HG03571 (cell line): ENCODE data around the gene NUDT8.
"Not testable (repeated sequence)": the region's sequence is repeated elsewhere in the genome, so short reads cannot be mapped to it uniquely, and the experiment has no call there.

Source experiments
- ATAC-seq: cut with Tn5 transposase; IDR thresholded peaks from one replicate; pipeline ENCODE4 v1.9.1; 2021; ENCODE audit not compliant: unreplicated experiment

The NUDT8 gene

DNA sequence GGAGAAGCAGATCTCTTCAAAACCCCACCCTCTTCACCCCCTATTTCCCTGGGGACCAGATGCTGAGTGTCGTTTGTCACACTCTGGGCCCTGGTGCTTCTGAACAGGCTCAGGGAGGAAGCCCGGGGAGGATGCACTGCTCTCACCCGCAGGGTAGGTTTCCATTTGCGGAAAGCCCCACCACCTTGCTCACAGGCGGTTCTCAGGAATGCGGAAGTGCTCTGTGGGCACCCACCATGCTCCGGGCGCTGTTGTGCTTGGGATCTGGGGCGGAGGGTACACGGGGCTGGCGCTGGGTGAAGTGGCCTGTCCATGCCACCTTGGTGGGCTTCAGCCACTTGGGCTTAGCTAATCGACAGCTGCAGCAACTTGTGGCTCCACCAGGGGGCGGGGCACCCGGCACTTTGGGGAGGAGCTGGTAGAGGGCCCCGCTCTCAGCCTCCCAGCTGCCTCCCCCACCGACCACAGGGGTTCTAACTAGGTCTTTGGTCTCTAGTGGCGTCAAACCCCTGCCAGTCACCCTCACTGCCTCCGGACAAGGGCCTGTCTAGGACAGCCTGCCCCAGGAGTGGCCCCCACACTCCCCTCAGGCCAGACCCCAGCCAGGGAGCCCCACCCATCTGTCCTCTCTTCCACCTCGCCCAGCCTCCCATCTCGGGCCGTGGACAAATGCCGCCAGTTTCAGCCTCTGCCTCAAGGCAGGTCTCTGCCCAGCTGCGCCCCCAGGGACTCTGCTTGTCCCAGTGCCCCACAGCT lies 15.6 kb downstream of the NUDT8 start:
- peak; percentile 73 for ATAC-seq

DNA sequence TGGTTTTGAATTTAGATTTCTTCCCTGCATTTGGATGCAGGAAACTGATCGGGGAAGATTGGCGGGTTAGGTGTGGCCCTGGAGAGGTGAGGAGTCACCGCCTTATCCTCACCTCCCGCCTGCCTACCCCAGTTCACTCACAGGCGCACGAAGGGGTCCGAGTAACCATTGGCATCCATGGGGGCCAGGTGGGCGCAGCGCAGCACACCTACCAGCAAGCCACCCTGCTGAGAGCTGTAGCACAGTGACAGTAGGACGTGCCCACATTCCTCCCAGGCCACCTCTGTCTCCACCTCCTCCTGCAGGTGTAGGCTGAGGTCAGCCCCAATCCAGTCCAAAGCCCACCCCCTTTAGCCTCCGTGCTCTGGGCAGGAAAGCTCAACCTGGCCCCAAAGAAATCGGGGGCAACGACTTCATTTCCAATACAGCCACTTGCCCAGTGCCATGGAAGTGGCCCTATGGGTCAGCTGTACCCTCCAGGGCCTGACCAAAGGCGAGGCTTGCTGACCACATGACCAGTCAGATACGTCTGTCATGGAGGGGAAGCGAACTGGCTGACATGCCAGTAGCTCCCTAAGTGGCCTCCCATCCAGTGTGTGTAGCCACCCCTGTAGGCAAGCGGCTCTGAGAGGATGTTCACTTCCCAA lies 16.3 kb downstream of the NUDT8 start:
- no peak for ATAC-seq

DNA sequence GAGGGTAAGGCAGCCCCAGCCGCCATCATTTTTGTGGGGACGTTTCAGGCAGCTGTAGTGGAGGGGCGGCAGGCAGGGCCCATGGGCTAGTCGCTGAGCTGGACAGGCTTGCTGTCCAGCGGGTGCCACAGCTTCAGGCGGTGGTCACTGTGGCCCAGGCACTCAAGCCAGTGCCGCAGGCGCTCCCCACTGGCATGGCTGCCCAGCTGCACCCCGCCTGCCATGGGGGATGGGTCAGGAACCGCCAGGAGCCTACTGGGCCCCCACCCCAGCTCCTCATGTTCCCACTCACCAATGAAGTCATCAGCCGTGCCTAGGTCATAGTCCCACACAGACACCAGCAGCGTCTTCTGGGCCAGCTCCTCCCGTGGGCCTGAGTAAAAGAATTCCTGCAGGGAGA lies 17.0 kb downstream of the NUDT8 start:
- ATAC-seq: no peak

DNA sequence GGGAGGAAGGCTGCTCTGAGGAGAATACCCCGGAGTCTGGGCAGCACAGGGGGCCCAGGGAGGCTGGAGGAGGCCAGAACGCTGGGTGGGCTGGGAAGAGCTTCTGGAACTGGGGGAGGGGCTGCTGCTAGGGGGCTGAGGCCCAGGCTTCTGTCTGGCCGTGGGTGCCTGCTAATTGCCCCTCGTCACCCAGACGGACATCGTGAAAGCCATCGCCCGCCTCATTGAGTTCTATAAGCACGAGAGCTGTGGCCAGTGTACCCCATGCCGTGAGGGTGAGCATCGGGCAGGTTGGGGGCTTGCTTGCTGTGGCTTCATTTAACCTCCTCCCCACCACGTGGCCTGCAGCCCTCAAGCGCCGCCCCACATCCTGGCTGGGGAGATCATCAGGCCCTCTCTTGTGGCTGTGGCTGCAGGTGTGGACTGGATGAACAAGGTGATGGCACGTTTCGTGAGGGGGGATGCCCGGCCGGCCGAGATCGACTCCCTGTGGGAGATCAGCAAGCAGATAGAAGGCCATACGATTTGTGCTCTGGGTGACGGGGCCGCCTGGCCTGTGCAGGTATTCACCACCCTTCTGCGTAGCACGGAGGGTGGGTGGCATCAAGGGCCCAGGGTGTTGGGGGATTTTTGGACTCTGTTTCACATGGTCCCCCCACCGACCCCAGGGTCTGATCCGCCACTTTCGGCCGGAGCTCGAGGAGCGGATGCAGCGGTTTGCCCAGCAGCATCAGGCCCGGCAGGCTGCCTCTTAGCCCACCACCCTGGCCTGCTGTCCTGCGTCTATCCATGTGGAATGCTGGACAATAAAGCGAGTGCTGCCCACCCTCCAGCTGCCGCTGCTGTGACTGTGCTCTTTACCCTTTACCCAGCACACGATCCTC lies 17.8 kb downstream of the NUDT8 start:
- no peak for ATAC-seq

DNA sequence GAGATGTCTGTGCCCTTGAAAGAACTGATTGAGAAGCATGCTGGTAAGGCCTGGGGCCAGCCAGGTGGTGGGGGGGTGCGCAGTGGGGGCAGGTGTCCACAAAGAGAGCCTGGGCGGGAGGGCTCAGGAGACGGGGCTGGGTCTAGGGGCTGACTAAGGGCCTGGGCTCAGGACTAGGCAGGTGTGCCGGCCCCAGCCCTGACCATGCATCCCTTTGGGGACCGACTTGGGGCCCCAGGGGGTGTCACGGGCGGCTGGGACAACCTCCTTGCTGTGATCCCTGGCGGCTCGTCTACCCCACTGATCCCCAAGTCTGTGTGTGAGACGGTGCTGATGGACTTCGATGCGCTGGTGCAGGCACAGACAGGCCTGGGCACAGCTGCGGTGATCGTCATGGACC lies 18.6 kb downstream of the NUDT8 start:
- no peak for ATAC-seq

DNA sequence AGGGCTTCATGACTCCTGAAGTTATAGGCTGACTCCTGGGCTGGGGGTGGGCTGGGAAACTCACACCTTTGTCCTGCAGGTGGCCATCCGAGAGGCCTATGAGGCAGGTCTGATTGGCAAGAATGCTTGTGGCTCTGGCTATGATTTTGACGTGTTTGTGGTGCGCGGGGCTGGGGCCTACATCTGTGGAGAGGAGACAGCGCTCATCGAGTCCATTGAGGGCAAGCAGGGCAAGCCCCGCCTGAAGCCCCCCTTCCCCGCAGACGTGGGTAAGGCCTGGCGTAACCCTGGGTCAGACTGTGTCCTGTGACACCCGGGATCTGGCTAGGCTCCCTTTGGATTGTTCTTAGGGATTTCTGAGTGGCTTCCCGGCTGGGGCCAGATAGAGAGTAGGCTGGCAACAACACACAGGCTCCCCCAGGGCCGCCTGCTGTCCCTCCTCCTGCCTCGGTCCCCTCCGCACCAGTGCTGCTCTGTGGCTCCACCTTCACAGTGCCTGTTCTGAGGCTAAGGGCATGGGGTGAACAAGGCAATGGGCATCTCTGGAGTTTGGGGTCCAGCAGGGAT lies 19.4 kb downstream of the NUDT8 start:
- no peak for ATAC-seq

DNA sequence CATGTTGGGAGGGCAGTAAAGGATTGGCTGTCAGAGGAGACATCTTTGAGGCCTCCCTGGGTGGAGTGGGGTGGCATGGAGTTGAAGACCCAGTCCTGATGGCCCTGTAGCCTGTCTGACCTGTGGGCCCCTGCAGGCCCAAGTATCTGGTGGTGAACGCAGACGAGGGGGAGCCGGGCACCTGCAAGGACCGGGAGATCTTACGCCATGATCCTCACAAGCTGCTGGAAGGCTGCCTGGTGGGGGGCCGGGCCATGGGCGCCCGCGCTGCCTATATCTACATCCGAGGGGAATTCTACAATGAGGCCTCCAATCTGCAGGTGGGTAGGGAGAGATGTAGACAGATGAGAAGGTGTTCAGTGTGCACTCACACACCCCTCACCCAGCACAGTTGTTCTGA lies 20.4 kb downstream of the NUDT8 start:
- ATAC-seq: no peak

DNA sequence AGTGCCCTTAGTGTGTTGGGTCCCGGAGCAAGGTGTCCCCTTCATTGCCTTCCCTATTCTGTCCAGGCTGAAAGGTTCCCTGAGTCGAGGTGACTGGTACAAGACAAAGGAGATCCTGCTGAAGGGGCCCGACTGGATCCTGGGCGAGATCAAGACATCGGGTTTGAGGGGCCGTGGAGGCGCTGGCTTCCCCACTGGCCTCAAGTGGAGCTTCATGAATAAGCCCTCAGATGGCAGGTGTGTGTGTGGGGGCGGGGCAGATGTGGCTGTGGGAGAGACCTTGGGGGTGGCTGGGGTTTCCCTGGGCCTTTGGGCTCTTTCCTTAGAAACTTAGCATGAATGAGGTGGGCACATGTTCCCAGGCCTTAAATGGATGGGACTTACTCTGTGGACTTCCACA lies 21.3 kb downstream of the NUDT8 start:
- no peak for ATAC-seq

DNA sequence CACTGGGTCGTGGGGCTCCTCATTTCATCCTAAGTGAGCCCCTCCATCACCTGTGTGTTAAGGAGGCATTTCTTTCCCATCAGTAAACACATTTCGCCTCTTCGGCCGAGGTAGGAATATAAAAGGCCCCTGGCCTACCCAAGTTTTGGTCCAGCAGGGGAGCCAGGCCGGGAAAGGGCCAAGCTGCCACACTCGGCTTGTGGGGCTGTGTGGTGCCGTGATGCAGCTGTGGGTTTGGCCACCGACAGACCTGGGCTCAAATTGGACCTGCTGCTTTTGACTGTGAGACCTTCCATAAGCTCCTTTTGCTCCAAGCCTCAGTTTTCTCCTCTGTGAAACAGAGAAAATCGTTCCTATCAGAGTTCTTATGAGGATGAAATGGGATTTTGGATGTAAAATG lies 22.2 kb downstream of the NUDT8 start:
- no peak for ATAC-seq

DNA sequence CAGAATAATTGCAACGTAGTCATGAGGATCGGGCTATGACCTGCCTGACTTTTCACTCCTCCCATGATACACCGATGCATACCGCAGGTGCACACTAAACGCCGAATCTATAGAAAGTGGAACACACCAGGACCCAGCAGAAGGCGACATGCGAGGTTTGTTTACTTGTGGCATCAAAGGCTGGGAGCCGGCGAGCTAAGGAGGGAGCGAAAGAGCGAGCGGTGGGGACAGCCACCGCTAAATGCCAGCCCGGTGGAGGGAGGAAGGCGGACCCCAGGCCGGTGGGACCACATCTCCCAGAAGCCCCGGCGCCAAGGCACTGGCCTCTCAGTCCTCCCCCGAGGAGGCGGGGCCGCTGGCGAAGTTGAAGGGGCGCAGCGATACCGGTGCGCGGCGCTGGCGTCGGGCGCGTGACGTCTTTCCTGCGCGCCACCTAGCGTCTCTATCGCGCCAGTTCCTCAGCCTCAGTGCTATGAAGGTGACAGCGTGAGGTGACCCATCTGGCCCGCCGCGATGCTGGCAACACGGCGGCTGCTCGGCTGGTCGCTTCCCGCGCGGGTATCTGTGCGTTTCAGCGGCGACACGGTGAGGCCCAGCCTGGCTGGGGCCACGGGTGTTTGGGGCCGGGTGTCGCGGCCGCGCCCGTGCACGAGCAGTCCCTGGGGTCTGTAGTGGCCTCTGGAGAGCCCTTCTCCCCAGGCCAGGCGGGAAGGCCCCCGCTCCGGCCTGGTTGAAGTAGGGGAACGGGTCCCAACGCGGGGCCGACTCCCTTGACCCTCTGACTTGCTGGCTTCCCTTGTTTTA lies 23.0 kb downstream of the NUDT8 start, which contains the start of gene NDUFV1:
NDUFV1 (plus strand) TSS at position 445 of the 804 bp plus-strand sequence; CDS start at position 514, 69 bp downstream.
- peak; percentile 92 for ATAC-seq

DNA sequence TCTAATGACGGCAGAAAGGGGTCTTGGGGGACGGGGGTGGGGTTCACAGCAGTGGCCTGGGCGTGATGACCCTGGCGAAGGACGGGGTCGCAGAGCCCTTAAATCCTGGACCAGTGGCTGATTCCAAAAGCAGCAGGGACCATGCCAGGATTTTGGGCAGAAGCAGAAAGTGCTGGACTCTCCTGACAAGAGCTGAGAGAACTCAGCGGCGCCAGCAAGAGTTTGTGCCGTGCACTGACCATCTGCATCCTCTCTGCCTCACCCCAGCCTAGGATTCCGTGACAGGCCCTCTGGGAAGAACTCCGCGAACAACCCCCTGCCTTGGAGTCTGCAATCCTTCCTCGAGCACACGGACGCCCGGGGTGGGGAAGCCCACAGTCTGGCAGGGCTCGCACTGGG lies 23.6 kb downstream of the NUDT8 start:
- ATAC-seq: no peak

DNA sequence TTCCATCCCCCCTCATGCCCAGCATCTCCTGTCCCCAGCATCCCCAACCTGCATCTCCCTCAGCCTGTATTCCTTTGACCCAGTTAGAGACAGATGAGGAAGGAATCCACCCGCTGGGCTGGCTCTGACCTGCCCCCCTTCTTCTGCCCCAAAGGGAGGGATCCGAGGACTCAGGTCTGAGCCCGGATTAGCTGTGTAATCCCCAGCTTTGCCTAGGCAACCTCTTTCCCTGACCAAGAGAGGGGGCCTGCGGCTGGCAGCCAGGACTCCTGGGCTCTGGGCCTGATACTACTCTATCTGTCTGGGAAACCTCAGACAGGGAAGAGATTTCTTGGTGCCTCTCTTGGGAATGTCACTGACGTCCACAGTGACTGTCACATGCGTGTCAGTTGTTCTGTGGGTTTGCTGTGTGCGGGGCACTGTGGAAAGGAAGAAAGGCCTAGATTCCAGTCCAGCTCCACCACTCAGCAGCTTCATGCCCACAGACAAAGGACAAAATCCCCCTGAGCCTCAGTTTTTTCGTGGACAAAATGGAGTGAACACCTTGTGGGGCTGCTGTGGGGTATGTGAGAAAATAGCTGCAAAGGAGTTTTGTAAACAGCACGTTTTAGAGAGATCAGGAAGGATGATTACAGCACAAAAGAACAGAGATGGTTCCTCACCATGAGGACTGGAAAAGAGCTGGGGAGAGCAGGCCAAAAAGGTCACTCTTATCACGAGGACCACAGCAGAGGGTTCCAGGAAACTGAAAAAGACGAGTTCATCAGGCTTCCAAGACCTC lies 24.3 kb downstream of the NUDT8 start:
- no peak for ATAC-seq

DNA sequence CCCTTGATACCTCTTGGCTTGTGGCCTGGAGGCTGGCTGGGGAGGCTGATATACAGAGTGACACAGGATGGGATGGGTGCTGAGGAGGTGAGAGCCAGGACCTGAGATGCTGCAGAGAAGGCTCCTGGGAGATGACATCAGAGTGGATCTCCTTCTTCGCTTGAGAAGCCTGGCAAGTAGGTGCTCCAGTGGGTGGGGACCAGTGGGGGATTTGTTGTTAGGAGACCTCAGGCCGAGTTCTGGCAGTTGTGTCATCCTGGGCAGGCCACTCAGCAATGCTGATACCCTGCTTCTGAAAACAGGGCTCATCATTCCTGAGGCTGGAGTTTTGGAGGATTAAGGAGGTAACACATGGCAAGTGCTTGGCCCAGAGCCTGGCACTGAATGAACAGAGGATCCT lies 24.9 kb downstream of the NUDT8 start:
- ATAC-seq: no peak

DNA sequence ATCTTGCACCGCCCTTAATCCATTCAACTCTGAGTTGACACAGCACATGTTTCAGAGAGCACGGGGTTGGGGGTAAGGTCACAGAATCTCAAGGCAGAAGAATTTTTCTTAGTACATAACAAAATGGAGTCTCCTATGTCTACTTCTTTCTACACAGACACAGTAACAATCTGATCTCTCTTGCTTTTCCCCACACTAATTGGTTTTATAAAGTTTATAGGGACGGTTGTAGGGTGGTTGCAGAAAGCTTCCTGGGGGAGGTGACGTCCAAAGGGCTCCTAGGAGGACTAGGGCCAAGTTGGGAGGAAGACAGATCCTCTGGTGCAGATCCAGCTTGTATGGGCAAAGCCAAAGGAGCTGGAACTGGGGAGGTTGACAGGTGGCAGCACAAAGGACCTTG lies 25.6 kb downstream of the NUDT8 start:
- not testable (repeated sequence) for ATAC-seq

DNA sequence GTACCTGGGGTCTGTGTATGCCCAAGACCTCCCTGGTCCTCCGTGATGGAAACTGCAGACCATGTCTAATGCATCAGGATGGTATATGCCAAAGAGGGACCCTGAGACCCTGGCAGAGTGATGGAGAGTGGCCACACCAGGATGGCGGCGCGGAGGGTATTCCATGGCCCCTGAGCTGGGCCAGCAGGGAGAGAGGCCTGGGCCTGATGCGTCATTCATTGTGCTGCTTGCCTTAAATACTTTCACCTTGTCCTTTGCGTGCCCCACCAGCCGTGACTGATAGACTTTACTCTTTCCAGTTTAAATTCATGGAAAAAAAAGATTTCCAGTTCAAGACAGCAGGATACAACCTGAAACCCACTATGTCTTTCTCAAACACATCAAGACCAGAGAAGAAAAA lies 28.6 kb downstream of the NUDT8 start:
- ATAC-seq: no peak

DNA sequence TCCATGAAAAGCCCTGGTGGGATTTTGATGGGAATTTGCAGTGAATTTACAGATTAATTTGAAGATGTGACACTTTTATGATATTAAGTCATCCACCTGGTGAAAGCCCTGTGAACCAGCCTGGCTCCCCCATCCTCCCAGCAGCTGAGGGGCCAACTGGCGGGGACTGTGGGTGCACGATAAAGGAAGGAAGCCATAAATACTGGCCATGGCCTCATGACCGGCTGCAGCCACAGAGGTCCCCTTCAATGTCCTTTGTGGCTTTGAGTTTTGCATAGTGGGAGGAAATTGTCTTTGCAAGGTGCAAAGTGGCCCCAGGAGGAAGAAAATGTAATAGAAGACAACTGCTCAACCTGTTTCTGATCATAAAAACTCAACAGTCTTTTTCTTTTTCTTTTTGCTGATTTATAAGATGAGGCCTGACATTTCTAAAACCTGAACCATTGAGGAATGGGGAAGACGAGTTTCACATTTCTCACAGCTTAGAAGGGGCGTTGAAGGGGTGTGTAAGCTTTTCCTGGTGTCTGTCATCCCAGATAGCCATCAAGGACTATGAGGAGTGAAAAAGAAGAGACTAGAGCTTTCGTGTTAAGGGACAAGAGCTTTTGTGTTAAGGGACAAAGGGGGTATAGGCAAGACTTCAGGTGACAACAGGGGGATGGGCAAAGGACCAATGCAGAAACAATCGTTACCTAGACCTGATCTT lies 29.3 kb downstream of the NUDT8 start:
- peak; percentile 75 for ATAC-seq

DNA sequence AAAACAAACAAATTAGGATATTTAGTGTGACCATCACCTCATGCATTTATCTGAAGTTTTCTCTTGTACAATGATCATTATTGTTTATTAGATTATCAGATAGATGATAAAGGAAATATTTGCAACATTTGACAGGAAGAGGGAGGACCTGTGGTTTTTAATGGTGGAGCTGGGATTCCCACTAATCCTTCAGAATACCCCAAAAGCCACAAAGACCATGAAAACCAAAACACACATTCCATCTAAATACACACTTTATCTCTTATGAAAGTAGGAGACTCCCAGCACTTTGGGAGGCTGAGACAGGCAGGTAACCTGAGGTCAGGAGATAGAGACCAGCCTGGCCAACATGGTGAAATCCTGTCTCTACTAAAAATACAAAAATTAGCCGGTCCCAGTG lies 30.6 kb downstream of the NUDT8 start:
- ATAC-seq: no peak

DNA sequence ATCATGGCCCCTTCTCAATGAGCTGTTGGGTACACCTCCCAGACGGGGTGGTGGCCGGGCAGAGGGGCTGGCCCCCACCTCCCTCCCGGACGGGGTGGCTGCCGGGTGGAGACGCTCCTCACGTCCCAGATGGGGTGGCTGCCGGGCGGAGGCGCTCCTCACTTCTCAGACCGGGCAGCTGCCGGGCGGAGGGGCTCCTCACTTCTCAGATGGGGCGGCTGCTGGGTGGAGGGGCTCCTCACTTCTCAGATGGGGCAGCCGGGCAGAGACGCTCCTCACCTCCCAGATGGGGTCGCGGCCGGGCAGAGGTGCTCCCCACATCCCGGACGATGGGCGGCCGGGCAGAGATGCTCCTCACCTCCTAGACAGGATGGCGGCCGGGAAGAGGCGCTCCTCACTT lies 31.8 kb downstream of the NUDT8 start:
- ATAC-seq: not testable (repeated sequence)

DNA sequence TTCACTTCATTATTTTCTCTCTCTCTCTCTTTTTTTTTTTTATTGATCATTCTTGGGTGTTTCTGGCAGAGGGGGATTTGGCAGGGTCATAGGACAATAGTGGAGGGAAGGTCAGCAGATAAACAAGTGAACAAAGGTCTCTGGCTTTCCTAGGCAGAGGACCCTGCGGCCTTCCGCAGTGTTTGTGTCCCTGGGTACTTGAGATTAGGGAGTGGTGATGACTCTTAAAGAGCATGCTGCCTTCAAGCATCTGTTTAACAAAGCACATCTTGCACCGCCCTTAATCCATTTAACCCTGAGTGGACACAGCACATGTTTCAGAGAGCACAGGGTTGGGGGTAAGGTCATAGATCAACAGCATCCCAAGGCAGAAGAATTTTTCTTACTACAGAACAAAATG lies 32.3 kb downstream of the NUDT8 start:
- not testable (repeated sequence) for ATAC-seq
